GM12891 (cell line): ENCODE results near the gene PHACTR4.

ENCODE experiments used
- POLR2A ChIP-seq: IDR thresholded peaks from 2 replicates; pipeline ENCODE4 v1.6.1; 2011; ENCODE audit warnings: low read depth, low read length, control low read depth
- TAF1 ChIP-seq: IDR thresholded peaks from 2 replicates; pipeline ENCODE4 v1.6.1; 2011; ENCODE audit warnings: low read depth, low read length, control low read depth

- TF ChIP-seq POLR2A, result no peak
- no peak for TF ChIP-seq TAF1
These were observed 125.2 kb downstream of the PHACTR4 start for GRCh38 chr1:28494737-28495136.
